HEK293 (cell line): ENCODE results near the gene SCP2D1.

ENCODE experiments used
- HOXC10 ChIP-seq: sonication (generic); formaldehyde crosslinking; IDR thresholded peaks from 2 replicates; pipeline ENCODE4 v1.8.1; 2023; ENCODE audit warnings: mild to moderate bottlenecking, missing genetic modification reagents
- ZNF10 ChIP-seq: fragments of 450-650 bp; formaldehyde crosslinking; IDR thresholded peaks from 2 replicates; pipeline ENCODE4 v1.5.1; 2017; ENCODE audit warnings: missing biosample characterization, missing genetic modification characterization
- ZNF274 ChIP-seq, 2 experiments: fragments of 200-500 bp in 1 of 2; fragments of 450-650 bp in 1 of 2; sonication (Bioruptor generic) in 1 of 2; formaldehyde crosslinking in 1 of 2; IDR thresholded peaks; 2 replicates each; pipeline versions ENCODE4 v1.5.1 to v1.6.1; 2014 to 2016; ENCODE audit warnings: borderline replicate concordance in 1 of 2, inconsistent platforms in 1 of 2, low read length in 1 of 2, missing biosample characterization in 1 of 2, missing genetic modification characterization in 1 of 2
- ZNF324 ChIP-seq: fragments of 450-650 bp; formaldehyde crosslinking; IDR thresholded peaks from 2 replicates; pipeline ENCODE4 v1.5.1; 2016; ENCODE audit warnings: missing biosample characterization, missing genetic modification characterization
- TF ChIP-seq, protein P1 (sequence below): fragments of 450-650 bp; formaldehyde crosslinking; IDR thresholded peaks from 2 replicates; pipeline ENCODE4 v1.5.1; 2016; ENCODE audit warnings: missing biosample characterization, missing genetic modification characterization
- TF ChIP-seq, protein P2 (sequence below): fragments of 450-650 bp; formaldehyde crosslinking; IDR thresholded peaks from 2 replicates; pipeline ENCODE4 v1.5.1; 2016; ENCODE audit warnings: missing biosample characterization, missing genetic modification characterization

- TF ChIP-seq, protein P1, sequence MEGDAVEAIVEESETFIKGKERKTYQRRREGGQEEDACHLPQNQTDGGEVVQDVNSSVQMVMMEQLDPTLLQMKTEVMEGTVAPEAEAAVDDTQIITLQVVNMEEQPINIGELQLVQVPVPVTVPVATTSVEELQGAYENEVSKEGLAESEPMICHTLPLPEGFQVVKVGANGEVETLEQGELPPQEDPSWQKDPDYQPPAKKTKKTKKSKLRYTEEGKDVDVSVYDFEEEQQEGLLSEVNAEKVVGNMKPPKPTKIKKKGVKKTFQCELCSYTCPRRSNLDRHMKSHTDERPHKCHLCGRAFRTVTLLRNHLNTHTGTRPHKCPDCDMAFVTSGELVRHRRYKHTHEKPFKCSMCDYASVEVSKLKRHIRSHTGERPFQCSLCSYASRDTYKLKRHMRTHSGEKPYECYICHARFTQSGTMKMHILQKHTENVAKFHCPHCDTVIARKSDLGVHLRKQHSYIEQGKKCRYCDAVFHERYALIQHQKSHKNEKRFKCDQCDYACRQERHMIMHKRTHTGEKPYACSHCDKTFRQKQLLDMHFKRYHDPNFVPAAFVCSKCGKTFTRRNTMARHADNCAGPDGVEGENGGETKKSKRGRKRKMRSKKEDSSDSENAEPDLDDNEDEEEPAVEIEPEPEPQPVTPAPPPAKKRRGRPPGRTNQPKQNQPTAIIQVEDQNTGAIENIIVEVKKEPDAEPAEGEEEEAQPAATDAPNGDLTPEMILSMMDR: no peak
- TF ChIP-seq, protein P2, sequence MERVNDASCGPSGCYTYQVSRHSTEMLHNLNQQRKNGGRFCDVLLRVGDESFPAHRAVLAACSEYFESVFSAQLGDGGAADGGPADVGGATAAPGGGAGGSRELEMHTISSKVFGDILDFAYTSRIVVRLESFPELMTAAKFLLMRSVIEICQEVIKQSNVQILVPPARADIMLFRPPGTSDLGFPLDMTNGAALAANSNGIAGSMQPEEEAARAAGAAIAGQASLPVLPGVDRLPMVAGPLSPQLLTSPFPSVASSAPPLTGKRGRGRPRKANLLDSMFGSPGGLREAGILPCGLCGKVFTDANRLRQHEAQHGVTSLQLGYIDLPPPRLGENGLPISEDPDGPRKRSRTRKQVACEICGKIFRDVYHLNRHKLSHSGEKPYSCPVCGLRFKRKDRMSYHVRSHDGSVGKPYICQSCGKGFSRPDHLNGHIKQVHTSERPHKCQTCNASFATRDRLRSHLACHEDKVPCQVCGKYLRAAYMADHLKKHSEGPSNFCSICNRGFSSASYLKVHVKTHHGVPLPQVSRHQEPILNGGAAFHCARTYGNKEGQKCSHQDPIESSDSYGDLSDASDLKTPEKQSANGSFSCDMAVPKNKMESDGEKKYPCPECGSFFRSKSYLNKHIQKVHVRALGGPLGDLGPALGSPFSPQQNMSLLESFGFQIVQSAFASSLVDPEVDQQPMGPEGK: no peak
- no peak for TF ChIP-seq ZNF10
- no peak for TF ChIP-seq ZNF274 (IDR thresholded peaks at IDR 0.05; ENCODE audit: low read length)
- no peak for TF ChIP-seq ZNF274 (tag by site-specific recombination; IDR thresholded peaks at IDR 0.05; ENCODE audit: borderline replicate concordance)
- TF ChIP-seq HOXC10 (CRISPR knock-in tag): no peak
- no peak for TF ChIP-seq ZNF324
Measured at GRCh38 chr20:18808712-18809111, 4.9 kb upstream of the SCP2D1 start.
